D721Med (cell line): ENCODE measurements around the gene JMJD8.

ENCODE experiments used
- DNase-seq: peaks from one replicate; pipeline ENCODE4 v3.0.0; 2011; ENCODE audit warnings: low spot score; ENCODE audit not compliant: insufficient read length
- FAIRE-seq: peaks from 2 replicates; lab custom pipeline; 2011; peaks lifted over from hg19 to GRCh38; lab: Jason Lieb, UNC
- TF ChIP-seq, protein P1 (sequence below): IDR thresholded peaks from 2 replicates; pipeline ENCODE4 v1.5.1; 2012; ENCODE audit warnings: mild to moderate bottlenecking, control low read depth; ENCODE audit not compliant: insufficient read depth; ENCODE audit errors: missing control alignments

The JMJD8 gene

GRCh38 chr16:720990-721764 lies 37.0 kb upstream of the JMJD8 start, which contains the start of gene ANTKMT:
ANTKMT (plus strand) TSS chr16:721146; CDS start chr16:721275, 129 bp downstream.
- FAIRE-seq: no peak
- TF ChIP-seq, protein P1, sequence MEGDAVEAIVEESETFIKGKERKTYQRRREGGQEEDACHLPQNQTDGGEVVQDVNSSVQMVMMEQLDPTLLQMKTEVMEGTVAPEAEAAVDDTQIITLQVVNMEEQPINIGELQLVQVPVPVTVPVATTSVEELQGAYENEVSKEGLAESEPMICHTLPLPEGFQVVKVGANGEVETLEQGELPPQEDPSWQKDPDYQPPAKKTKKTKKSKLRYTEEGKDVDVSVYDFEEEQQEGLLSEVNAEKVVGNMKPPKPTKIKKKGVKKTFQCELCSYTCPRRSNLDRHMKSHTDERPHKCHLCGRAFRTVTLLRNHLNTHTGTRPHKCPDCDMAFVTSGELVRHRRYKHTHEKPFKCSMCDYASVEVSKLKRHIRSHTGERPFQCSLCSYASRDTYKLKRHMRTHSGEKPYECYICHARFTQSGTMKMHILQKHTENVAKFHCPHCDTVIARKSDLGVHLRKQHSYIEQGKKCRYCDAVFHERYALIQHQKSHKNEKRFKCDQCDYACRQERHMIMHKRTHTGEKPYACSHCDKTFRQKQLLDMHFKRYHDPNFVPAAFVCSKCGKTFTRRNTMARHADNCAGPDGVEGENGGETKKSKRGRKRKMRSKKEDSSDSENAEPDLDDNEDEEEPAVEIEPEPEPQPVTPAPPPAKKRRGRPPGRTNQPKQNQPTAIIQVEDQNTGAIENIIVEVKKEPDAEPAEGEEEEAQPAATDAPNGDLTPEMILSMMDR: no peak
- peak; percentile 98 for DNase-seq

- DNase-seq: peak; percentile 81
- FAIRE-seq: no peak
- TF ChIP-seq, protein P1: no peak
Measured at GRCh38 chr16:720447-720989, 36.4 kb upstream of the JMJD8 start.

- DNase-seq (no peak), FAIRE-seq (no peak)
- TF ChIP-seq, protein P1: no peak
Measured at GRCh38 chr16:719815-720446, 35.8 kb upstream of the JMJD8 start.

- TF ChIP-seq, protein P1: no peak
- no peak for FAIRE-seq
- DNase-seq: no peak
Measured at GRCh38 chr16:718922-719321, 34.8 kb upstream of the JMJD8 start.

GRCh38 chr16:718389-718788 lies 34.3 kb upstream of the JMJD8 start:
- TF ChIP-seq, protein P1: no peak
- no peak for FAIRE-seq
- DNase-seq: no peak

DNA sequence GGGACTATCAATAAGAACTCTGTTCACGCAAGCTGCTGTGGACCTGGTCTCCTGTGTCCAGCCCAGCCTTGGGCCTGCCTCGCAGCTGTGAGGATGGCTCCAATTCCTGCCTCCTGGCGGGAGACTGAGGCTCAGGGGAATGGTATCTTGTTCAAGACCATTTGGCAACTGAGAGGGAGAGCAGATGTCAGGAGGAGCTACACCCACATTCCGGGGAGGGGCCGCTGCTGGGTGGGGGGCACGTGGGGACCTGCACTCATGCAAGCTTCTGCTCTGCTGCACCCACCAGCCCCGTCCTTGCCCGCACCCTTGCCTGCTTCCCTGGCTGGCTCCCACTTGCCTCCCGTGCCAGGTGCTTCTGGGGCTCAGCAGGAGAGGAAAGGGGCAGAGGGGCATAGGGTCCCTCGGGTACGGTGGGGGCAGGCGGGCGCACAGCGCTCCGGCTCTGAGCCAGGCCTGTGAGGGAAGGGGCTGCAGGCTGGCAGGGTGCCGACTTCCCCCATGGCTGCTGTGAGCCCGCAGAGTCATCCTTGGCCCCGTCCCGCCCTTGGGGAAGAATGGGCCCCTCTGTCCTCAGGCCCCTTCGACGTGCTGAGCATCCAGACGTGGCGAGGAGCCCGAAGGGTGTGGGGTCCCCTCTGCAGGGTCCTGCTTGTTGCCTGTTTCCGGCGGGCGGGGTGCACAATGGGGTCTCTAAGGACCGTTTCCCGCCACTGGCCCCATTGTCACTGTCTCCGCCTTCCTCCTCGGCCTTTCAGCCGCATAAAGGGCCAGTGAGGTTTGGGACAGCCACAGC lies 33.5 kb upstream of the JMJD8 start:
- FAIRE-seq (no peak), DNase-seq (no peak)
- TF ChIP-seq, protein P1: no peak
